SK-N-SH treated with all-trans-retinoic acid at 6 μM for 48 hours (cell line): ENCODE results near the gene PSMB1.
"Not testable (repeated sequence)": the region's sequence is repeated elsewhere in the genome, so short reads cannot be mapped to it uniquely, and the experiment has no call there.

Experiments used
- ATAC-seq: fragments of 200-7000 bp; cut with Tn5 transposase; 3 replicates; pipeline ENCODE4 v1.9.1; 2020; ENCODE audit warnings: mild to moderate bottlenecking, moderate library complexity
- ARNTL ChIP-seq: fragments of 450-650 bp; formaldehyde crosslinking; IDR thresholded peaks from 2 replicates; pipeline ENCODE4 v1.5.0; 2020; ENCODE audit warnings: low read depth, mild to moderate bottlenecking, moderate library complexity, borderline replicate concordance
- CREB5 ChIP-seq: fragments of 250-450 bp; sonication (Bioruptor Pico); IDR thresholded peaks from 2 replicates; pipeline ENCODE4 v1.5.1; 2020; ENCODE audit warnings: low read depth, mild to moderate bottlenecking, moderate library complexity
- CSDC2 ChIP-seq: fragments of 250-450 bp; sonication (Bioruptor Pico); IDR thresholded peaks from 2 replicates; pipeline ENCODE4 v1.5.0; 2020; ENCODE audit warnings: mild to moderate bottlenecking, moderate library complexity
- ESRRG ChIP-seq: fragments of 250-450 bp; sonication (Bioruptor Pico); IDR thresholded peaks from 2 replicates; pipeline ENCODE4 v1.6.1; 2021; ENCODE audit warnings: mild to moderate bottlenecking
- GLIS3 ChIP-seq: fragments of 250-450 bp; sonication (Bioruptor Pico); IDR thresholded peaks from 2 replicates; pipeline ENCODE4 v1.5.0; 2020; ENCODE audit warnings: mild to moderate bottlenecking, moderate library complexity
- ISL1 ChIP-seq: fragments of 250-450 bp; sonication (Bioruptor Pico); IDR thresholded peaks from 2 replicates; pipeline ENCODE4 v2.1.2; 2022; ENCODE audit warnings: mild to moderate bottlenecking, moderate library complexity
- PATZ1 ChIP-seq: fragments of 250-450 bp; sonication (Bioruptor Pico); IDR thresholded peaks from 2 replicates; pipeline ENCODE4 v1.8.0; 2020; ENCODE audit warnings: mild to moderate bottlenecking, moderate library complexity, borderline replicate concordance
- POU6F1 ChIP-seq: fragments of 250-450 bp; sonication (Bioruptor Pico); IDR thresholded peaks from 2 replicates; pipeline ENCODE4 v1.8.0; 2021; ENCODE audit warnings: low read depth, mild to moderate bottlenecking, moderate library complexity, borderline replicate concordance
- PPARA ChIP-seq: fragments of 250-450 bp; sonication (Bioruptor Pico); IDR thresholded peaks from 2 replicates; pipeline ENCODE4 v1.5.0; 2020; ENCODE audit warnings: mild to moderate bottlenecking, borderline replicate concordance
- RARB ChIP-seq: fragments of 250-450 bp; sonication (Bioruptor Pico); IDR thresholded peaks from 2 replicates; pipeline ENCODE4 v1.8.0; 2021; ENCODE audit warnings: mild to moderate bottlenecking, moderate library complexity
- SNAI2 ChIP-seq: fragments of 250-450 bp; sonication (Bioruptor Pico); IDR thresholded peaks from 2 replicates; pipeline ENCODE4 v1.5.0; 2020; ENCODE audit warnings: mild to moderate bottlenecking, moderate library complexity
- TCF4 ChIP-seq: fragments of 250-450 bp; sonication (Bioruptor Pico); IDR thresholded peaks from 2 replicates; pipeline ENCODE4 v1.8.0; 2021; ENCODE audit warnings: mild to moderate bottlenecking, moderate library complexity, borderline replicate concordance
- TOX ChIP-seq: fragments of 250-450 bp; sonication (Bioruptor Pico); IDR thresholded peaks from 2 replicates; pipeline ENCODE4 v1.8.0; 2021; ENCODE audit warnings: mild to moderate bottlenecking, moderate library complexity, borderline replicate concordance
- TSHZ2 ChIP-seq: fragments of 250-450 bp; sonication (Bioruptor Pico); IDR thresholded peaks from 2 replicates; pipeline ENCODE4 v1.5.0; 2020; ENCODE audit warnings: mild to moderate bottlenecking, moderate library complexity
- ZC3H10 ChIP-seq: fragments of 250-450 bp; sonication (Bioruptor Pico); IDR thresholded peaks from 2 replicates; pipeline ENCODE4 v1.5.1; 2021; ENCODE audit warnings: mild to moderate bottlenecking, moderate library complexity
- ZFP3 ChIP-seq: fragments of 250-450 bp; sonication (Bioruptor Pico); IDR thresholded peaks from 2 replicates; pipeline ENCODE4 v1.5.0; 2020; ENCODE audit warnings: mild to moderate bottlenecking, moderate library complexity
- ZFP30 ChIP-seq: fragments of 450-650 bp; formaldehyde crosslinking; IDR thresholded peaks from 2 replicates; pipeline ENCODE4 v1.5.0; 2022; ENCODE audit warnings: mild to moderate bottlenecking, moderate library complexity
- ZNF565 ChIP-seq: fragments of 450-650 bp; formaldehyde crosslinking; conservative IDR thresholded peaks from 2 replicates; pipeline ENCODE4 v1.5.0; 2020; ENCODE audit warnings: low read depth, mild to moderate bottlenecking, moderate library complexity
- ZNF70 ChIP-seq: fragments of 450-650 bp; formaldehyde crosslinking; IDR thresholded peaks from 2 replicates; pipeline ENCODE4 v1.5.0; 2020; ENCODE audit warnings: mild to moderate bottlenecking, moderate library complexity

PSMB1 gene

GRCh38 chr6:170510631-170511030 is 42.5 kb downstream of the PSMB1 start (continued):
- TF ChIP-seq ZFP3 (no peak), ZC3H10 (no peak)

GRCh38 chr6:170509723-170510018 is 43.4 kb downstream of the PSMB1 start:
- ATAC-seq = no peak
- TF ChIP-seq CSDC2 (CRISPR knock-in tag) (no peak), TSHZ2 (CRISPR knock-in tag) (no peak)

- ATAC-seq = not testable (repeated sequence)
Observed at GRCh38 chr6:170508892-170509722, 44.0 kb downstream of the PSMB1 start.

GRCh38 chr6:170508275-170508674 is 44.8 kb downstream of the PSMB1 start:
- ATAC-seq = not testable (repeated sequence)

GRCh38 chr6:170507728-170508127 is 45.4 kb downstream of the PSMB1 start:
- ATAC-seq = not testable (repeated sequence)

GRCh38 chr6:170506446-170506845 is 46.7 kb downstream of the PSMB1 start:
- TF ChIP-seq POU6F1 (CRISPR knock-in tag) = no peak
- TF ChIP-seq ISL1 = no peak
- TF ChIP-seq, all 23 proteins: peak for 0
- ATAC-seq = no peak

- no peak for TF ChIP-seq ARNTL
- TF ChIP-seq ISL1 = no peak
- no peak for TF ChIP-seq PPARA (CRISPR knock-in tag)
- TF ChIP-seq CREB5 (CRISPR knock-in tag) = no peak
- TF ChIP-seq ESRRG (CRISPR knock-in tag) = no peak
- no peak for TF ChIP-seq ZNF565 (CRISPR knock-in tag)
- TF ChIP-seq ZFP30 (CRISPR knock-in tag) = no peak
- no peak for TF ChIP-seq SNAI2 (CRISPR knock-in tag)
- no peak for TF ChIP-seq RARB (CRISPR knock-in tag)
- no peak for TF ChIP-seq ZC3H10
- TF ChIP-seq GLIS3 = no peak
- TF ChIP-seq POU6F1 (CRISPR knock-in tag) = no peak
- TF ChIP-seq TCF4 (CRISPR knock-in tag) = no peak
- TF ChIP-seq TOX = no peak
- no peak for TF ChIP-seq ZFP3
- TF ChIP-seq TSHZ2 (CRISPR knock-in tag) = no peak
- TF ChIP-seq PATZ1 = no peak
- TF ChIP-seq ZNF70 = no peak
- no peak for TF ChIP-seq CSDC2 (CRISPR knock-in tag)
- no peak for ATAC-seq
Observed at GRCh38 chr6:170505306-170505705, 47.8 kb downstream of the PSMB1 start.
